SK-N-SH treated with all-trans-retinoic acid at 6 μM for 48 hours (cell line): Measurements from ENCODE around the gene NEAT1.

Experiments used
- CSDC2 ChIP-seq: fragments of 250-450 bp; sonication (Bioruptor Pico); IDR thresholded peaks from 2 replicates; pipeline ENCODE4 v1.5.0; 2020; ENCODE audit warnings: mild to moderate bottlenecking, moderate library complexity
- RARB ChIP-seq: fragments of 250-450 bp; sonication (Bioruptor Pico); IDR thresholded peaks from 2 replicates; pipeline ENCODE4 v1.8.0; 2021; ENCODE audit warnings: mild to moderate bottlenecking, moderate library complexity
- TF ChIP-seq, protein P1 (sequence below): fragments of 250-450 bp; sonication (Bioruptor Pico); IDR thresholded peaks from 2 replicates; pipeline ENCODE4 v1.5.1; 2021; ENCODE audit warnings: mild to moderate bottlenecking, moderate library complexity
- TF ChIP-seq, protein P2 (sequence below): fragments of 250-450 bp; sonication (Bioruptor Pico); IDR thresholded peaks from 2 replicates; pipeline ENCODE4 v1.8.0; 2020; ENCODE audit warnings: mild to moderate bottlenecking, moderate library complexity, borderline replicate concordance

DNA sequence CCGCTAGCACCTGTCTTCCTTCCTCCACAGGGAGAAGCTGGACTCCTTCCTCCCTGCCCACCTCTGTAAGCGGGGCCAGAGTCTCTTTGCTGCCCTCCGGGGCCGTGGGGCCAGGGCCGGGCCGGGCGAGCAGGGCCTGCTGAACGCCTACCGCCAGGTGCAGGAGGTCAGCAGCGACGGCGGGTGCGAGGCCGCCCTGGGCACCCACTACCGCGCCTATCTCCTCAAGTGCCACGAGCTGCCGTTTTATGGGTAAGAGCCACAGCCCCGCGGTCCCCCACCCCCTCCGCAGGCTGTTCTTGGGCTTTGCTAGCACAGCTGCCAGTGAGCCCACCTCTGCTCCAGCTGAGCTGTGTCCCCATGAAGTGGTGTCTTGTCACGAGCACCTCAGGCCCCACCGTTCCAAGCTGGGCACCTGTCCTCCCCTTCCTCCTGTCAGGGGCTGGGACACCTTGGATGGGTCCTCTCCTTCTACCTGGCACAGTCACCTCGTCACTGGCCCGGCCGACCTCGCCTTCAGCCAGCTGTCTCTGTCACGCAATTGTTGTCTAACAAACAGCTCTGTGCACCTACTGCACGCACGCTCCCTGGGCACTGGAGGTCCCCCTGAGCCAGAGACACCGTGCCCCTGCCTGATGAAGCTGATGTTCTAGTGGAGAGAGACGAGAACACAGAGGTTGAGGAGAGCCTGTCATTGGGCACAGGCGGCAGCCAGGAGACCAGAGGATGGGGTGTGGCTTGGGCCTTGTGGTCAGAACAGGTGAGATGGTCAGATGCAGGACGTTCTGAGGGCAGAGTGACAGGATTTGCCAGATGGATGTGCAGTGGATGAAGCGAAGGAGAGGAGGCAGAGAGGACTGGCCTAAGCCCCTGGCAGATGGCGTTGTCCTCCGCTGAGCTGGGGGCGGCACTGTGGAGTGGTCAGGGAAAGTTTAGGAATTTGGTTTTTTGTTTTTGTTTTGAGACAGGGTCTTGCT is 25.5 kb upstream of the NEAT1 start:
- TF ChIP-seq CSDC2 (CRISPR knock-in tag) (no peak), RARB (CRISPR knock-in tag) (no peak)
- TF ChIP-seq, protein P1, sequence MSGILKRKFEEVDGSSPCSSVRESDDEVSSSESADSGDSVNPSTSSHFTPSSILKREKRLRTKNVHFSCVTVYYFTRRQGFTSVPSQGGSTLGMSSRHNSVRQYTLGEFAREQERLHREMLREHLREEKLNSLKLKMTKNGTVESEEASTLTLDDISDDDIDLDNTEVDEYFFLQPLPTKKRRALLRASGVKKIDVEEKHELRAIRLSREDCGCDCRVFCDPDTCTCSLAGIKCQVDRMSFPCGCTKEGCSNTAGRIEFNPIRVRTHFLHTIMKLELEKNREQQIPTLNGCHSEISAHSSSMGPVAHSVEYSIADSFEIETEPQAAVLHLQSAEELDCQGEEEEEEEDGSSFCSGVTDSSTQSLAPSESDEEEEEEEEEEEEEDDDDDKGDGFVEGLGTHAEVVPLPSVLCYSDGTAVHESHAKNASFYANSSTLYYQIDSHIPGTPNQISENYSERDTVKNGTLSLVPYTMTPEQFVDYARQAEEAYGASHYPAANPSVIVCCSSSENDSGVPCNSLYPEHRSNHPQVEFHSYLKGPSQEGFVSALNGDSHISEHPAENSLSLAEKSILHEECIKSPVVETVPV (CRISPR knock-in tag): no peak
- TF ChIP-seq, protein P2, sequence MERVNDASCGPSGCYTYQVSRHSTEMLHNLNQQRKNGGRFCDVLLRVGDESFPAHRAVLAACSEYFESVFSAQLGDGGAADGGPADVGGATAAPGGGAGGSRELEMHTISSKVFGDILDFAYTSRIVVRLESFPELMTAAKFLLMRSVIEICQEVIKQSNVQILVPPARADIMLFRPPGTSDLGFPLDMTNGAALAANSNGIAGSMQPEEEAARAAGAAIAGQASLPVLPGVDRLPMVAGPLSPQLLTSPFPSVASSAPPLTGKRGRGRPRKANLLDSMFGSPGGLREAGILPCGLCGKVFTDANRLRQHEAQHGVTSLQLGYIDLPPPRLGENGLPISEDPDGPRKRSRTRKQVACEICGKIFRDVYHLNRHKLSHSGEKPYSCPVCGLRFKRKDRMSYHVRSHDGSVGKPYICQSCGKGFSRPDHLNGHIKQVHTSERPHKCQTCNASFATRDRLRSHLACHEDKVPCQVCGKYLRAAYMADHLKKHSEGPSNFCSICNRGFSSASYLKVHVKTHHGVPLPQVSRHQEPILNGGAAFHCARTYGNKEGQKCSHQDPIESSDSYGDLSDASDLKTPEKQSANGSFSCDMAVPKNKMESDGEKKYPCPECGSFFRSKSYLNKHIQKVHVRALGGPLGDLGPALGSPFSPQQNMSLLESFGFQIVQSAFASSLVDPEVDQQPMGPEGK (CRISPR knock-in tag): no peak
